HG03575 (cell line): ENCODE results near the gene CLN6.
"Not testable (repeated sequence)": the region's sequence is repeated elsewhere in the genome, so short reads cannot be mapped to it uniquely, and the experiment has no call there.

ENCODE experiments used
- ATAC-seq: cut with Tn5 transposase; IDR thresholded peaks from one replicate; pipeline ENCODE4 v1.9.1; 2021; ENCODE audit not compliant: unreplicated experiment, insufficient number of reproducible peaks, low FRiP score; ENCODE audit errors: extremely low read depth

CLN6 gene

DNA sequence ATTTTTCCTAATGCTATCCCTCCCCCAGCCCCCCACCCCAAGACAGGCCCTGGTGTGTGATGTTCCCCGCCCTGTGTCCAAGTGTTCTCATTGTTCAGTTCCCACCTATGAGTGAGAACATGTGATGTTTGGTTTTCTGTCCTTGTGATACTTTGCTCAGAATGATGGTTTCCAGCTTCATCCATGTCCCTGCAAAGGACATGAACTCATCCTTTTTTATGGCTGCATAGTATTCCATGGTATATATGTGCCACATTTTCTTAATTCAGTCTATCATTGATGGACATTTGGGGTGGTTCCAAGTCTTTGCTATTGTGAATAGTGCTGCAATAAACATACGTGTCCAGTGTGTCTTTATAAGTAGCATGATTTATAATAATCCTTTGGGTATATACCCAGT is 57.5 kb downstream of the CLN6 start:
- ATAC-seq: not testable (repeated sequence)

DNA sequence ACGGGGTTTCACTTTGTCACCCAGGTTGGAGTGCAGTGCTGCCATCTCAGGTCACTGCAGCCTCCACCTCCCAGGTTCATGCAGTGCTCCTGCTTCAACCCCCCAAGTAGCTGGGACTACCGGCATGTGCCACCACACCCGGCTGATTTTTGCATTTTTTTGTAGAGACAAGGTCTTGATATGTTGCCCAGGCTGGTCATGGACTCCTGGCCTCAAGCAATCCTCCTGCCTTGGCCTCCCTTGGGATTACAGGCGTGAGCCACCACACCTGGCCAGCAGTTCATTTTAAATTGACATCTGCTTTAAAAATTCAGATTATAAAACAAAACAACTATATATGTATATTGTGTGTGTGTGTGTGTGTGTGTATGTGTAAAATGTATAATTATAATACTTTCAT is 62.7 kb downstream of the CLN6 start:
- no peak for ATAC-seq

DNA sequence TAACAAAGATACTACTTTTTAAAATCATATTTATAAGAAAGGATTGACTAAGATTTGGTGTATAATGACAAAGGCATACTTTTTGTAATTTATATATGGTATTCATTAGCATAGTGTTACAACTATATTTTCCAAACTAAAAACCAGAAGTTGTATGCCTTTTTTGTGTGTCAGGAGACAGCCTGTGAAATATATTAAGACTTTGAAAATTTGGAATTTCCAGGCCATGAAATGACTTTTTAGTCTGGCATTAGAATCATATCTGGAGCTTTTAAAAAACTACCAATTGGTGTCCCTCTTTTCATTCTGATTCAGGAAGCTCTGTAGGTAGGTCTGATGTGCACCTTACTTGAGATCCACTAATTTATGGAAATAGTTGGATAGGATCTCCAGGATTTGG is 66.3 kb downstream of the CLN6 start:
- ATAC-seq: no peak

DNA sequence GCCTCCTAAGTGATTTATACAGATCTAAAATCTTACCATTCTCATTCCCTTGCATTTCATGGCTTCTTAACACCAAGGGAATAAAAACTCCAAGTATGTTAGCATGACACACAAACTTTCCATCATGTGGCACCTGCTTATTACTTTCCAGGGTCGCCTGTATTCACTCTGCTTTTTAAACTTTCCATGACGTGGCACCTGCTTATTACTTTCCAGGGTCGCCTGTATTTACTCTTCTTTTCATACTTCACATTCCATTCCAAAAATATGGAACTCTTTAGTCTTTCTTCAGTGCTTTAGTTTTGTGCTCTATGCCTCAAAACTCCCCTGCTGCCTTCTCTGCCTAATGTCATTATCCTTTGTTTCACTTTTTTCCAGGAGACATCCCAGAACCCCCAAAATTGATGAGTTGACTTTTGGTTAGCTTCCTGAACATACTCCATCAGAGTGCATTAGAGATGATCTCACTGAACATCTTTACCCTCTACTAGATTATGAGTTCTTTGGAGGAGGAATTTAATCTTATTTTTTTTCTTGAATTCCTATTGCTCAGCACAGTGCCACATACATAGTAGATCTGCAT is 71.4 kb downstream of the CLN6 start:
- no peak for ATAC-seq

DNA sequence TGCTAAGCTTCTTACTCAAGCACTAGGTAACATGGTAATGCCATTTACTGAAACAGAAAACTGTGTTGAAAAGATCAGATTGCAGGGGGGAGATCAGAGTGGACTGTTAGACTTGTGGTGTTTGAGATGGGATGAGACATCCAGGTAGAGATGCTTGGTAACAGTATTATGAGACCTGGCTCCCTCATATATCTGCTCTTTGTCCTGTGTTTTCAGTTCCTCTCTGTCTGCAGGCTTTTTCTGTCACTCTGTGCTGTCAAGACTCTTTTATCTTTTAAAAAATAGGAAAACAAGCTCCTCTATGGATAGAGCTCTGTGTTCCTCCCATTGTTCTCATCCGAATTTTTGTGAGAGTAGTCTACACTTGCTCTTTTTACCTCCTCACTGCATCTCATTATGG is 72.5 kb downstream of the CLN6 start:
- no peak for ATAC-seq
